IMR-90 (cell line): ENCODE measurements around the gene RYR3. TPM values are rescaled to one million over a fixed set of nuclear protein-coding genes. Genes with fewer than 3 reads are reported as not detected.

Source experiments
- ATAC-seq: fragments of 200-7000 bp; cut with Tn5 transposase; 2 replicates; pipeline ENCODE4 v1.9.1; 2020; ENCODE audit warnings: low read depth, mild to moderate bottlenecking, moderate library complexity
- BruUV-seq: library from RNA; stranded (reverse); fragments of 400-500 nt; replicated peaks from 2 replicates; lab custom pipeline; 2021; lab: Mats Ljungman, UMichigan
- CTCF ChIA-PET: fragments of 300-600 bp; formaldehyde crosslinking; extraction: SDS; loops from one replicate; lab custom pipeline; 2021; ENCODE audit warnings: antibody characterized with exemption; lab: Yijun Ruan, JAX
- POLR2A ChIA-PET: fragments of 300-600 bp; sonication (Branson Sonifier 250); formaldehyde crosslinking; loops from one replicate; lab custom pipeline; 2022; ENCODE audit warnings: antibody characterized with exemption; ENCODE audit not compliant: unreplicated experiment; lab: Charles Lee
- DNase-seq: peaks from one replicate; pipeline ENCODE4 v3.0.0; 2013
- H2AFZ ChIP-seq: replicated peaks from 2 replicates; pipeline ENCODE3; 2013; ENCODE audit warnings: low read length, mild to moderate bottlenecking; ENCODE audit not compliant: poor library complexity
- H2AK5ac ChIP-seq: 2 replicates; pipeline ENCODE4 v1.6.1; 2013; ENCODE audit warnings: low read depth, low read length, inconsistent platforms
- H2AK9ac ChIP-seq: replicated peaks from 2 replicates; pipeline ENCODE3; 2013; ENCODE audit warnings: mild to moderate bottlenecking, low read depth, low read length, moderate library complexity; ENCODE audit not compliant: poor library complexity
- H2BK120ac ChIP-seq: 2 replicates; pipeline ENCODE4 v1.6.1; 2013; ENCODE audit warnings: low read depth, low read length, inconsistent platforms
- H2BK15ac ChIP-seq: 3 replicates; pipeline ENCODE4 v1.6.1; 2013; ENCODE audit warnings: low read depth, low read length, inconsistent platforms
- H2BK20ac ChIP-seq: 2 replicates; pipeline ENCODE4 v1.6.1; 2013; ENCODE audit warnings: low read depth, mild to moderate bottlenecking, inconsistent platforms, low read length, moderate library complexity
- H2BK5ac ChIP-seq: 2 replicates; pipeline ENCODE4 v1.6.1; 2013; ENCODE audit warnings: mild to moderate bottlenecking, low read depth, low read length, inconsistent platforms; ENCODE audit not compliant: poor library complexity, severe bottlenecking
- H3K14ac ChIP-seq: replicated peaks from 2 replicates; pipeline ENCODE4 v1.6.1; 2013; ENCODE audit warnings: low read depth, low read length, inconsistent platforms
- H3K18ac ChIP-seq: 2 replicates; pipeline ENCODE4 v1.6.1; 2013; ENCODE audit warnings: low read depth, low read length, control low read depth
- H3K23ac ChIP-seq: 2 replicates; pipeline ENCODE4 v1.6.1; 2013; ENCODE audit warnings: low read depth, low read length, inconsistent platforms
- H3K27ac ChIP-seq: 2 replicates; pipeline ENCODE4 v1.5.1; 2013; ENCODE audit warnings: mild to moderate bottlenecking, control low read depth, low read length; ENCODE audit not compliant: insufficient read depth
- H3K27me3 ChIP-seq: 2 replicates; pipeline ENCODE4 v1.6.1; 2013; ENCODE audit warnings: low read length; ENCODE audit not compliant: control insufficient read depth, insufficient read depth
- H3K36me3 ChIP-seq: 2 replicates; pipeline ENCODE4 v1.6.1; 2013; ENCODE audit warnings: low read length, mixed read lengths; ENCODE audit not compliant: control insufficient read depth, insufficient read depth
- H3K4ac ChIP-seq: 2 replicates; pipeline ENCODE4 v1.6.1; 2013; ENCODE audit warnings: low read depth, low read length, inconsistent platforms
- H3K4me1 ChIP-seq: 2 replicates; pipeline ENCODE4 v1.6.1; 2013; ENCODE audit warnings: low read length, mixed read lengths; ENCODE audit not compliant: control insufficient read depth, insufficient read depth
- H3K4me2 ChIP-seq: 2 replicates; pipeline ENCODE4 v1.6.1; 2013; ENCODE audit warnings: low read depth, mild to moderate bottlenecking, control low read depth, low read length, moderate library complexity
- H3K4me3 ChIP-seq: 2 replicates; pipeline ENCODE4 v1.5.1; 2013; ENCODE audit warnings: low read depth, mild to moderate bottlenecking, control low read depth, low read length, moderate library complexity; ENCODE audit not compliant: insufficient read depth
- H3K56ac ChIP-seq: 2 replicates; pipeline ENCODE4 v1.6.1; 2013; ENCODE audit warnings: low read length, inconsistent platforms; ENCODE audit not compliant: insufficient read depth; ENCODE audit errors: extremely low read depth
- H3K79me1 ChIP-seq, 2 experiments: 2 replicates each; pipeline ENCODE4 v1.6.1; 2013; ENCODE audit warnings: low read length in 2 of 2, inconsistent platforms in 1 of 2, low read depth in 1 of 2
- H3K9ac ChIP-seq: 2 replicates; pipeline ENCODE4 v1.6.1; 2013; ENCODE audit warnings: low read depth, low read length, control low read depth
- H3K9me1 ChIP-seq: 2 replicates; pipeline ENCODE4 v1.6.1; 2013; ENCODE audit warnings: low read length, inconsistent platforms; ENCODE audit not compliant: insufficient read depth
- H3K9me3 ChIP-seq: 2 replicates; pipeline ENCODE4 v1.6.1; 2013; ENCODE audit warnings: low read length; ENCODE audit not compliant: control insufficient read depth, insufficient read depth
- H4K20me1 ChIP-seq: 2 replicates; pipeline ENCODE4 v1.6.1; 2013; ENCODE audit warnings: low read length, inconsistent platforms; ENCODE audit not compliant: insufficient read depth
- H4K5ac ChIP-seq: 2 replicates; pipeline ENCODE4 v1.6.1; 2013; ENCODE audit warnings: mild to moderate bottlenecking, low read depth, low read length, control low read depth
- H4K8ac ChIP-seq, 2 experiments: 2 replicates each; pipeline ENCODE4 v1.6.1; 2013; ENCODE audit warnings: low read depth in 2 of 2, low read length in 2 of 2, control low read depth in 1 of 2, inconsistent platforms in 1 of 2
- H4K91ac ChIP-seq: 2 replicates; pipeline ENCODE4 v1.6.1; 2013; ENCODE audit warnings: low read depth, low read length, inconsistent platforms; ENCODE audit not compliant: insufficient read depth
- BHLHE40 ChIP-seq: fragments of 150-350 bp; IDR thresholded peaks from 2 replicates; pipeline ENCODE4 v1.6.1; 2016; ENCODE audit warnings: mild to moderate bottlenecking, low read depth, low read length
- CEBPB ChIP-seq: IDR thresholded peaks from 2 replicates; pipeline ENCODE4 v1.6.1; 2012; ENCODE audit warnings: low read depth, low read length, improper control_type of control experiment
- CHD1 ChIP-seq: IDR thresholded peaks from 2 replicates; pipeline ENCODE4 v1.6.1; 2012; ENCODE audit warnings: low read depth, low read length, improper control_type of control experiment
- CTCF ChIP-seq: conservative IDR thresholded peaks from 2 replicates; pipeline ENCODE4 v1.5.1; 2012; ENCODE audit warnings: mild to moderate bottlenecking, low read depth, low read length, improper control_type of control experiment
- ELK1 ChIP-seq: fragments of 150-350 bp; IDR thresholded peaks from 2 replicates; pipeline ENCODE4 v1.6.1; 2016; ENCODE audit warnings: low read depth, mild to moderate bottlenecking, low read length, moderate library complexity, borderline replicate concordance
- FOS ChIP-seq: fragments of 150-350 bp; IDR thresholded peaks from 2 replicates; pipeline ENCODE4 v1.6.1; 2016; ENCODE audit warnings: low read depth, low read length
- MAFK ChIP-seq: IDR thresholded peaks from 2 replicates; pipeline ENCODE4 v1.6.1; 2012; ENCODE audit warnings: low read depth, low read length, improper control_type of control experiment
- MAZ ChIP-seq: IDR thresholded peaks from 2 replicates; pipeline ENCODE4 v1.6.1; 2012; ENCODE audit warnings: low read depth, mild to moderate bottlenecking, low read length, improper control_type of control experiment, moderate library complexity, borderline replicate concordance
- MXI1 ChIP-seq: IDR thresholded peaks from 2 replicates; pipeline ENCODE4 v1.6.1; 2012; ENCODE audit warnings: low read depth, mild to moderate bottlenecking, low read length, moderate library complexity, borderline replicate concordance
- NFE2L2 ChIP-seq: fragments of 150-350 bp; IDR thresholded peaks from 2 replicates; pipeline ENCODE4 v1.6.1; 2016; ENCODE audit warnings: low read depth, mild to moderate bottlenecking, low read length
- POLR2A ChIP-seq: IDR thresholded peaks from 2 replicates; pipeline ENCODE4 v1.6.1; 2012; ENCODE audit warnings: mild to moderate bottlenecking, low read depth, low read length
- RAD21 ChIP-seq: IDR thresholded peaks from 2 replicates; pipeline ENCODE4 v1.6.1; 2012; ENCODE audit warnings: low read length, improper control_type of control experiment
- RCOR1 ChIP-seq: IDR thresholded peaks from 2 replicates; pipeline ENCODE4 v1.6.1; 2012; ENCODE audit warnings: mild to moderate bottlenecking, low read length, improper control_type of control experiment; ENCODE audit not compliant: insufficient replicate concordance
- RFX5 ChIP-seq: IDR thresholded peaks from 2 replicates; pipeline ENCODE4 v1.8.0; 2012; ENCODE audit warnings: low read depth, mild to moderate bottlenecking, low read length, moderate library complexity
- SMC3 ChIP-seq: fragments of 150-350 bp; IDR thresholded peaks from 2 replicates; pipeline ENCODE4 v1.6.1; 2016; ENCODE audit warnings: low read depth, mild to moderate bottlenecking, antibody characterized with exemption, low read length, moderate library complexity
- USF2 ChIP-seq: fragments of 150-350 bp; IDR thresholded peaks from 2 replicates; pipeline ENCODE4 v1.6.1; 2017; ENCODE audit warnings: mild to moderate bottlenecking, antibody characterized with exemption, low read length, low read depth
- WGBS, 2 experiments: methylation state at CpG; one replicate each; pipeline versions ENCODE4 v1.1.5 to v1.1.7; 2013; ENCODE audit warnings: missing lambda C conversion rate in 2 of 2; ENCODE audit not compliant: insufficient read length in 1 of 2; ENCODE audit errors: extremely low coverage in 2 of 2; 5-methylcytosine and 5-hydroxymethylcytosine counted together
- dilution Hi-C: fragments of 300-500 bp; cut with HindIII; formaldehyde crosslinking; loops from one replicate; pipeline ENCODE4 v1.14.3; 2018; ENCODE audit warnings: low sequenced_read_pairs; ENCODE audit not compliant: unreplicated experiment
- in situ Hi-C: fragments of 300-500 bp; cut with MboI; formaldehyde crosslinking; loops from 3 replicates; pipeline ENCODE4 v1.14.3; 2019; ENCODE audit warnings: low sequenced_read_pairs, inconsistent platforms, mixed read lengths
- intact Hi-C: fragments of 100-400 bp; cut with micrococcal nuclease; formaldehyde crosslinking; loops from 2 replicates; pipeline ENCODE4 v1.10.0; 2022
- polyA plus RNA-seq, 3 experiments: library from polyadenylated mRNA; depleted of rRNA; stranded (reverse); fragments of >200 nt; gene quantifications; 2 replicates each; pipeline ENCODE4 v1.2.3, GENCODE V29; 2012; ENCODE audit warnings: low replicate concordance in 1 of 3
- total RNA-seq: library from RNA; depleted of rRNA; stranded (reverse); fragments of >200 nt; gene quantifications from 2 replicates; pipeline ENCODE4 v1.2.3, GENCODE V29; 2012

Gene RYR3
- total and polyA plus RNA-seq, 2 of the 4 experiments (the other 2 are of a cell fraction): 0.18 TPM; not detected in 1

GRCh38 chr15:33754242-33754641, 443.5 kb downstream of the RYR3 start:
- H2BK20ac ChIP-seq: no peak overlapping the region
- H4K20me1 ChIP-seq: no peaks in the 10 kb centered on the region
- no peak for ATAC-seq
- no peaks in the 10 kb centered on the region for H3K36me3 ChIP-seq
- H3K14ac ChIP-seq: no peak overlapping the region
- no peak overlapping the region for H2AK9ac ChIP-seq
- H3K27ac ChIP-seq: no peak overlapping the region
- ChIA-PET CTCF (no interaction called here), POLR2A (no interaction called here)
- H3K4me2 ChIP-seq: no peak overlapping the region
- H3K9me3 ChIP-seq: no peaks in the 10 kb centered on the region
- no peak overlapping the region for H3K9ac ChIP-seq
- no peak overlapping the region for H4K8ac ChIP-seq
- peaks cover 4% of the 10 kb centered on the region for H3K27me3 ChIP-seq
- no peak overlapping the region for H3K18ac ChIP-seq
- in situ Hi-C loops (no loop called here), intact Hi-C loops (no loop called here), dilution Hi-C loops (no loop called here)
- no peak overlapping the region for H2BK120ac ChIP-seq
- H3K56ac ChIP-seq: no peak overlapping the region
- peak overlapping the region; percentile 59 for H2AFZ ChIP-seq
- H2BK5ac ChIP-seq: no peak overlapping the region
- H3K79me1 ChIP-seq: no peaks in the 10 kb centered on the region
- no peak overlapping the region for H2BK15ac ChIP-seq
- no peak overlapping the region for H3K4me3 ChIP-seq
- H3K4ac ChIP-seq: no peak overlapping the region
- H3K23ac ChIP-seq: no peak overlapping the region
- H2AK5ac ChIP-seq: no peak overlapping the region
- TF ChIP-seq MAFK: no peak
- TF ChIP-seq BHLHE40: no peak
- no peak for TF ChIP-seq MXI1
- no peak for TF ChIP-seq POLR2A
- no peak for TF ChIP-seq FOS
- no peak for TF ChIP-seq CTCF
- TF ChIP-seq RAD21: no peak
- no peak for TF ChIP-seq ELK1
- TF ChIP-seq USF2: no peak
- TF ChIP-seq RFX5: no peak
- no peak for TF ChIP-seq NFE2L2
- no peak for TF ChIP-seq MAZ
- TF ChIP-seq CHD1: no peak
- TF ChIP-seq RCOR1: no peak
- TF ChIP-seq SMC3: no peak
- no peak for TF ChIP-seq CEBPB
- H4K91ac ChIP-seq: no peak overlapping the region
- no peaks in the 10 kb centered on the region for H3K9me1 ChIP-seq
- WGBS, 2 experiments: no CpG with 5 or more reads among the region's 3 CpGs
- no peak overlapping the region for H4K5ac ChIP-seq
- no TSS peak for BruUV-seq
- no peaks in the 10 kb centered on the region for H3K4me1 ChIP-seq
- DNase-seq: no peak
